ENCODE data around the gene BABAM2.

- TF ChIP-seq POLR2A (IDR thresholded peaks at IDR 0.05) (no peak), POLR2AphosphoS5 (IDR thresholded peaks at IDR 0.05) (no peak)
These were observed 102.9 kb downstream of the BABAM2 start for GRCh38 chr2:27993402-27993787.

Measured in transverse colon (tissue), 3 donors.